SU-DHL-6 (cell line): ENCODE results near the gene ARAP3.

Experiments used
- CTCF ChIP-seq: fragments of 200-600 bp; sonication (generic); IDR thresholded peaks from one replicate; pipeline ENCODE4 v1.5.1; 2017; ENCODE audit warnings: antibody characterized with exemption, mild to moderate bottlenecking, low read length, moderate library complexity; ENCODE audit not compliant: insufficient read depth, poor library complexity, severe bottlenecking
- EZH2phosphoT487 ChIP-seq: fragments of 200-600 bp; sonication (generic), shearing (Covaris generic); conservative IDR thresholded peaks from 2 replicates; pipeline ENCODE4 v1.6.1; 2018; ENCODE audit warnings: mild to moderate bottlenecking, antibody characterized with exemption, low read length, moderate library complexity, mixed read lengths

- TF ChIP-seq CTCF, result no peak
- TF ChIP-seq EZH2phosphoT487, result no peak
Observed at GRCh38 chr5:141637123-141637766, 44.8 kb downstream of the ARAP3 start.
